Uterus (tissue), 2 donors: Measurements from ENCODE around the gene ERAP2.

ENCODE experiments used
- POLR2A ChIP-seq, 2 donors: fragments of 450-650 bp; IDR thresholded peaks; one replicate each; pipeline ENCODE4 v1.6.1; 2016; ENCODE audit warnings: antibody characterized with exemption in 2 of 2, mild to moderate bottlenecking in 1 of 2, moderate library complexity in 1 of 2
- TF ChIP-seq, protein P1 (sequence below), 4 experiments: fragments of 200-600 bp in 2 of 4; fragments of 450-650 bp in 2 of 4; sonication (generic) in 2 of 4; IDR thresholded peaks; one replicate each; pipeline ENCODE4 v1.5.1; 2016 to 2019; ENCODE audit warnings: antibody characterized with exemption in 4 of 4, mild to moderate bottlenecking in 2 of 4, moderate library complexity in 1 of 4

DNA sequence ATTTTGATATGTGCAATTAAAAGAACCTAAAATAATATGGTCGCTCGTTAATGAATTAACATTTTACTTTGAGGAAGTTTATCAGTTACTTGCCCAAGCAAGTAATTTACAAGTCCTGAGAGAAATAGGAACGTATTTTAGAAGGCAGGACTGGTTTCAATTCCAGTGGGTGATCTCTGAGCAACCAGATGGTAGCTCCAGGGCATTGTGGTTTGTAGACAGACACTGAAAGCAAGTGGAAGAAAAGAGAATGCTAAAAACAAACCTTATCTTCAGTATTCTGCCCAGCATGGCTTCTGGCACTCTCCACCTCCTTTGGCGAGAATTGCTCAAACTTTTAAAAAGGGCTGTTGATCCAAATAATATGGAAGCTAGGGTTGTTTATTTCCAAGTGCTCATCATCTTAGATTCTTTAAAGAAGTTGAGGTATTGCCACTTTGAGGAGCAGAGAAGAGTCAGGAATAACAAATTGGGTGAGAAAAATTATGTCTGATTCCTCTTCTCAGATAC is 31.8 kb upstream of the ERAP2 start:
- TF ChIP-seq, protein P1, sequence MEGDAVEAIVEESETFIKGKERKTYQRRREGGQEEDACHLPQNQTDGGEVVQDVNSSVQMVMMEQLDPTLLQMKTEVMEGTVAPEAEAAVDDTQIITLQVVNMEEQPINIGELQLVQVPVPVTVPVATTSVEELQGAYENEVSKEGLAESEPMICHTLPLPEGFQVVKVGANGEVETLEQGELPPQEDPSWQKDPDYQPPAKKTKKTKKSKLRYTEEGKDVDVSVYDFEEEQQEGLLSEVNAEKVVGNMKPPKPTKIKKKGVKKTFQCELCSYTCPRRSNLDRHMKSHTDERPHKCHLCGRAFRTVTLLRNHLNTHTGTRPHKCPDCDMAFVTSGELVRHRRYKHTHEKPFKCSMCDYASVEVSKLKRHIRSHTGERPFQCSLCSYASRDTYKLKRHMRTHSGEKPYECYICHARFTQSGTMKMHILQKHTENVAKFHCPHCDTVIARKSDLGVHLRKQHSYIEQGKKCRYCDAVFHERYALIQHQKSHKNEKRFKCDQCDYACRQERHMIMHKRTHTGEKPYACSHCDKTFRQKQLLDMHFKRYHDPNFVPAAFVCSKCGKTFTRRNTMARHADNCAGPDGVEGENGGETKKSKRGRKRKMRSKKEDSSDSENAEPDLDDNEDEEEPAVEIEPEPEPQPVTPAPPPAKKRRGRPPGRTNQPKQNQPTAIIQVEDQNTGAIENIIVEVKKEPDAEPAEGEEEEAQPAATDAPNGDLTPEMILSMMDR (IDR thresholded peaks at IDR 0.05), result no peak
- no peak for TF ChIP-seq POLR2A (IDR thresholded peaks at IDR 0.05)
